CD4-positive, alpha-beta T cell treated with Interleukin-17A for 4 hours (primary cell): ENCODE results near the gene JMJD8.
"Not testable (repeated sequence)": the region's sequence is repeated elsewhere in the genome, so short reads cannot be mapped to it uniquely, and the experiment has no call there.

ENCODE experiments used
- DNase-seq: peaks from one replicate; pipeline ENCODE4 v3.0.0-alpha.2; 2020; ENCODE audit warnings: mixed read lengths

JMJD8 gene

DNA sequence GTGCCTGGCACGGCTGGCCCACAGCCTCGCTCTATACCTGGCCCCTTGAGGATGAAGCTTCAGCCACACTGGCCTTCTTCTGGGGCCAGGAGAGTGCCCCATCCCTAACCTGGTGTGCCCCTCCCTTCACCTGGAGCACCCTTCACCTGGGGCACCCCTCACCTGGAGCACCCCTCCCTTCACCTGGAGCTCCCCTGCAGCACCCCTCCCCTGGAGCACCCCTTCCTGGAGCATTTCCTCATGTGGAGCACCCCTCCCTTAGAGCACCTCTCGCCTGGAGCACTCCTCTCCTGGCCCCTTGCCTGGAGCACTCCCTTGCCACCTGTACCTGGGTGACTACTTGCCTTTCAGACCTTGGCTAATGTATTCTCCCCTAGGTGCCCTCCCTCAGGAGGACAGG, 23.9 kb upstream of the JMJD8 start:
- no peak for DNase-seq

DNA sequence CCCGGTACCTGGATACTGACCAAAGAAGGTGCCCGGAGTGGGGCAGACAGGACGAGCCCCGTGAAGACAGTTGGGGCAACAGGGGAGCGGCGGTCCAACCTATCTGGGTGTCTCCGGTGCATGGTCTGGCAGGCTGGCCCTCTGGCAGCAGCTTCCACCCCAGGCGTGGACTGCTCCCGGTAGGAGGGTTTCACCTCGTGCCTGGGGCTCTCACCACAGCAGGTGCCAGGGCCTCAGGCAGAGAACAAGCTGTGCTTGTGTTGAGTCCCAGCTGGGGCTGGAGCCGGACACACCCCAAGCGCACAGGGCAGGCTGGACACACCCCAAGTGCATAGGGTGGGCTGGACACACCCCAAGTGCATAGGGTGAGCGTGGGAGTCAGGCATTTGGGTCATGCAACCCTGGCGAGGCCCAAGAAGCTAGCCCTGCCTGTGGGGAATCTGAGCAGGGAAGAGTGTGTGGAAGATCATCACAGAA, 23.0 kb upstream of the JMJD8 start:
- no peak for DNase-seq

DNA sequence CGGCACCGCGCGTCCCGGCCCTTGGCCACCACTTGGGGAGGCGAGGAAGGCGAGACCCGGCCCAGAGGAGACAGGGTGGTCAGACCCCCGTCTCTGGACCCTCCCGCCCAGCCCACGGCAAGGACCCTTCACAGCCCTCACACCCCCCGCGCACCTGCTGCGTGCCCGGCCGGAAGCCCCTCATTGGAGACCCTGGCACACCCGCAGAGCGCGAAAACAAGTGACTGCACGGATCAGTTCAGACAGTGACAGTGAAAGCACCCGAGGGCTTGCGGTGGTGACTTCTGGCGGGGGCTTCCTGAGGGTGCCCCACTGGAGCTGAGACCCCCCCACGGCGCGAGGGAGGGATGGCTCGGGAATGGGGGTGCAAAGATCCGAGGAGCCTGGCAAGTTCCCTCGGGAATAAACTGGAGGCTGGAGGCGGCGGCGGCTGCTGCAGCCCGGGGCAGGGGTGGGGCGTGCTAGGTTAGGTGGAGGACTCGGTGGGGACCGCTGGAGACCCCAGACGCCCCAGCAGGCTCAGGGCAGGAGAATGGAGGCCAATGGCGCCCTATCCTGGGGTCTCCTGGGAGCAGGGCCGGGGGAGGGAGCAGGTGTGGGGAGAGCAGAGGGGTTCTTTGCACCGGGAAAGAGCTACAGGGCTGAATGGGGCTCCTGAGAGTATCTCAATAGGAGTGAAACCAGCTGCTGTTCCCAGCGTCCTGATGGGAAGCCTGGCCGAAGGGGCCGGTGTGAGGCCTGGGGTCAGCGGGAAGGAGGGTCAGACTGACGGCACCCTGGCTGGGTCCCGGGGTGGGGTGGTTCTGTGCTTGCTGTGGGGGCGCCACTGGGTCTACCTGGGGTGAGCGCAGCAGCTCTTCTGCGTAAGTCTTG, 22.3 kb upstream of the JMJD8 start:
- no peak for DNase-seq

DNA sequence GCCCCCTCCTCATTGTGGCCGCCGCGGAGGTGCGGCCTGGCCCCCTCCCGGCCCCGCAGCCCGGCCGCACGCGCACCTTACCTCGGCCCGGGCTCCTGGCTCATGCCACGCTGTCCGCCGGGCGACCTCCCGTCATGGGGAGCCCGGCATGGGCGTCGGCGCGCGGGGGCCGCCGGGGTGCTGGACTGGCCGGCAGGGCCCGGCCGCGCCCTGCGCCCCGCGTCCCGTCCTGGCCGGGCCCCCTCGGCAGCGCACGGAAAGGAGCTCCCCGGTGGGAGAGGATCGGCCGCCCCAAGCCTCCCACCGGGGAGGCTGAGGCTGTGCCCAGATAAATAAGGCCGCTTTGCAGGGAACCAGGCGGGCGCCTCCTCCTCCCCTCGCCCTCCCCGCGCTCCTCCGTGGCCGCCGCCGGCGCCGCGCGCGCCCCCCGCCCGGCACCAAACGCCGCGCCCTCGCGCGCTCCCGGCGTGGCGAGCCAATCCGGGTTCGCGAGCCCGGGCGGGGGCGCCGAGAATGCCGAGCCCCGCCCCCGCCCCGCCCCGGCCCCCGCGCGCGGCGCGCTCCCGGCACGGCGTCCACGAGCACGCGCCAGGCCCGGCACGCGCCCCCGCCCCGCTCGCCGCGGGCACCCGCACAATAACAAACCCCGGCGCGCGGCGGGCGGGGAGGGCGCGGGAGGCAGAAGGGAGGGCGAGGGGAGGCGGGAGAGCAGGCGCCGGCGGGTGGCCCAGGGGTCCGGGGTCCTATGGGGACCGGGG, 21.5 kb upstream of the JMJD8 start, which contains the start of gene FBXL16:
TSS of gene FBXL16 (minus strand) at position 371 of the 758 bp plus-strand sequence. CDS start 8,396 bp downstream, outside the sequence.
- DNase-seq, result no peak

DNA sequence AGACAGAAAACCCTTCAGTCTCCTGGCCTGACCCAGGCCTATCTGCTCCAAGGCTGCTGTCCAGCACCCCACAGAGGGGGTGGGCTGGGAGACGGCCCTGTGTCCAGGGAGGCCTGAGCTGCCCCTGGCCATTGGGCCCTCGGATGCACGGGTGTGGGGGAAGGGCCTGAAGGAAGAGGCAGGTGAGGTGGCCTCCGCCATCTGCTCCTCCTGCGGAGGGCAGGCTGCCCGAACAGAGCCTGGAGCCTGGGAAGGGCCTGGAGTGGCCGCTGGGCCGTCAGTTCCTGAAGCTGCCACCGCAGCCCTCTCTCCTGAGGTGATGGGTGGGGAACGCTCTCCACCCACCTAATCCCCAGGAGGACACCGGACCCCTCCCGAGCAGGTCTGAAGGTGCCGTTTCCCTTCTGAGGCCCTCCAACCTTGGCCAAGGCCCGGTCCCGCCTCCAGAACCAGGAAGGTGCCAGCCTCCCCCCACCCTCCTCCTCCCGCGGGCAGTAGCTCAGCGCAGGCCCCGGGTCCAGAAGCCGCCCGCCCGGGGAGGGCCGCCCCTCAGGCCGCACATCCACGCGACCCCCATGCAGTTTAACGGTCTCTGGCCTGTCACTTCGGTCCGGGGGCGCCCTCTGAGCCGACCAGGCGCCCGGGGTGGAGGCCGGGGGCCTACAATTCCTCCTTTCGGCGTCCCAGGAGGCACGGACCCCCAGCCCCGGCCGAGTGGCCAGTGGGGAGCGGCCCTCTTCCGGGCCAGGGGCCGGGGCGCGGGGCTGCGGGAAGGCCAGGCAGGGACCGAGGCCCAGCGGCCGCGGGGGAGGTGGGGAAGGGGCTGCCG, 20.6 kb upstream of the JMJD8 start:
- no peak for DNase-seq

DNA sequence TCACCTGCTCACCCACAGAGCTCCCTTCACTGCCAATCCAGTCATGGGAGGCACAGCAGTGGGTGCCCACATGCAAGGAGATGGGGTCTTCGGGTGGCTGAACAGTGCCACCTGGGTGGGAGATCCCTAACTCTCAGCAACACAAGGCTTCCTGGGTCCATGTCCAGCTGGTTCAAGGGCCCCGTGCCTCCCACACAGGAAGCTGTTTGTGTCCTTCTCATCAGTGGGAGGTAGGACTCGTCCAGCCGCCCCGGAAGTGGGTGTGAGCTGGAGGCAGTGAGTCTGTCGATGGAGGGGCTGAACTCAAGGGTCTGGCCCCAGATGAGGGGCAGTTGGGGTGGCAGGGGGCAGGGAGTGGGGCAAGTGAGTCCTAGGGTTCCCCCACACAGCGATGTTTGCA, 19.9 kb upstream of the JMJD8 start:
- DNase-seq, result no peak

DNA sequence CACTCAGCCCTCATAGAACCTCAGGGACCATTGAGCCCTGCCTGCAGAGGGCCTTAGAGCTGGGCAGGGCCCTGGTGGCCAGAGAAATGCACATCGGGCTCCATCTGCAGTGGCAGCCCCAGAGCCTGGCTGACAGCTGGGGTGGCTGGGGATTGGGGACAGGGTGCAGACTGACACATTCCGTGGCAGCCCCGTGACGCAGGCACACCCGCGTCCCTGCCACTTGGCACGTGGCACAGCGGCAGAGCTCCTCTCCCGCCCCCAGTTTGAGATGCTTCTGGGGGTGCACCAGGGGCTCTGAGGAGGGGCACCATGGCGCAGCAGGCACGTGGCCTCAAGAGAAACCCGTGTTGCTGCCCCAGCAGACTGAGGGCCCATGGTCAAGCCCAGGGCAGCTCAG, 19.3 kb upstream of the JMJD8 start:
- DNase-seq, result no peak

DNA sequence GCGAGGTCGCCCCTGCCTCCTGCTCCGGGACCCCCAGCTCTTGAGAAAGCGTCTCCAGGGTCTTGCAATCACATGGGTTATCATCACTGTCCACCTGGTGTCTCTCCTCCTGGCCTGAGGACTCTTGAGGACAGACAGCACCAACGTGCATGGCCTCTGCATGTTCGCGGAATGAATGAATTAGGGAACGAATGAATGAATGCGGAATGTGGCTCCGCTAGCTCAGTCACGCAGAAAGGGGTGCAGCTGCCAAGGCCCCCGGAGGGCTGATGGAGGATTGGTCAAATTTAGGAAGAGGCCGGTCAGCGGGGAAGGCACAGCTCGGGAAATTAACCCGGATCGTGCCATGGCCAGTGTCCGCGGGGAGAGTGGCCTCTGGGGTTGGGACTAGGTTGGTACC, 18.2 kb upstream of the JMJD8 start:
- no peak for DNase-seq

DNA sequence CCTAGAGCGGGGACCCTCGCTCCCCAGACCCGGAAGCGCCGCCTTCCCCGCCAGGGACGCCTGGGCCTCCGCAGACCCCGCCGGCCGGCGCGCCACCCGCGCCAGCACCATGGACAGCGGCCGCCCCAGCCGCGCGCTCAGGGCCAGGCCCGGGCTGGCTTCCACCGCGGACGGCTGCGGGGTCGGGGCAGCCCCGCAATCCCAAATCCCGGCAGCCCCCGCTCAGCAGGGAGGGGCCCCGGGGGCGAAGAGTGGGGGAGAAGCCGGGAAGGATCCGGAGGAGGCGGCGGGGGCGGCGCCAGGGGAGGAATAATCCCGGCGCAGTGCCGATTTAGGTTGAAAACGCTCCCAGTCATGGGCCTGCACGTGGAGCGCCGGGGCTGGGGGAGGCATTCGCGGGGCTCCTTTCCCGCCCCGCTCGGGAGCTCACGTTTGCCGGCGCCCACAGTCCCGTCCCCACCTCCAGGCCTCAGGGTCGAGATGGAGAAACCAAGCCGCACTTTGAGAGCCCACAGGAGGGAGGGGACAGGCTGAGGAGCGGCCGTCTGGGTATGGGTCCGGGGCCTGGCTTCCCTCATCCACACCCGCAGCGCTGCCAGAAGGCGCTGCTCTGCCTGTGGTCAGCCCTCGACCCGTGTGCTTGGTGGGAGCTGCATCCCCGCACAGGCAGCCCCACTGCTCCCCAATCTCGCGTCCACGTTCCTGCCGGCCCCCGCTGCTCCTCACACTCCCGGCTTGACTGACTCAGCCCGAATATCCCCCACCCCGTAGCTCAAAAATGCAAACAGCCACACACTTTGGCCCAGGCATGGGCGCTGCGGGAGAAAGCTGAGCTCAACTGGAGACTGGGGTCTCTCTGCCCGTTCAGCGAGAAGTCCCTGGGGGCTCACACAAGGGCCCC, 16.8 kb upstream of the JMJD8 start:
- peak; percentile 65 for DNase-seq

DNA sequence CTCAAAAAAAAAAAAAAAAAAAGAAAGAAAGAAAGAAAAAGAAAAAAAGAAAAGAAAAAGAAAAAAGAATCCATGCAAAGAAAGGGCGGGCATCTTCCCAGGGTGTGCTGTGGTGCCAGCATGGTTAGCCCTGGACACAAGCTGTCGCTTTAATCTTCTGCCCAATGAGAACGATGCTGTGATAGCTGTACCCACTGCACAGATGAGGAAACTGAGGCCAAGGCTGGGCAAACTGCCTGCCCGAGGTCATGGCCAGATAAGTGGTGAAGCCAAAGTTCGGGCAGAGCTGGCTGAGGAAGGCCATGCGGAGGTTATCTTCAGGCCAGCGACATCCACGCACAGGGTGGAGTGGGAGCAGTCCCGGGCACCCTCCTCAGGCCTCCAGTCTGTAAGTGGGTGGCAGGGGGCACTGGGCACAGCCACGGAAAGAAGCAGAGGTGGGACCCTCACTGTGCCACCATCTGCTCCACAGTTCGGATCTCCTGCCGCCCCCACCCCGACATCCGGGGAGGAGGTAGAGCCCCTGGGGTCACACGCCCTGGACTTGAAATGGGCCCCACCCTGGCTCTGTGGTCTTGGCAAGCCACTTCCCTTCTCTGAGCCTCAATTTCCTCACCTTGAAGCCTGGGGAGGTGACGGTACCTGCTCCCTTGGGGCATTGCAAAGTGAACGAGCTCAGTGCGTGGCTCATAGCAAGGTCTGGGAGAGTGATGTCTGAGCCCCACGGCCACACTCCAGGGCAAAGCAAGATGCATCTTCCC, 15.0 kb upstream of the JMJD8 start:
- DNase-seq, result no peak

DNA sequence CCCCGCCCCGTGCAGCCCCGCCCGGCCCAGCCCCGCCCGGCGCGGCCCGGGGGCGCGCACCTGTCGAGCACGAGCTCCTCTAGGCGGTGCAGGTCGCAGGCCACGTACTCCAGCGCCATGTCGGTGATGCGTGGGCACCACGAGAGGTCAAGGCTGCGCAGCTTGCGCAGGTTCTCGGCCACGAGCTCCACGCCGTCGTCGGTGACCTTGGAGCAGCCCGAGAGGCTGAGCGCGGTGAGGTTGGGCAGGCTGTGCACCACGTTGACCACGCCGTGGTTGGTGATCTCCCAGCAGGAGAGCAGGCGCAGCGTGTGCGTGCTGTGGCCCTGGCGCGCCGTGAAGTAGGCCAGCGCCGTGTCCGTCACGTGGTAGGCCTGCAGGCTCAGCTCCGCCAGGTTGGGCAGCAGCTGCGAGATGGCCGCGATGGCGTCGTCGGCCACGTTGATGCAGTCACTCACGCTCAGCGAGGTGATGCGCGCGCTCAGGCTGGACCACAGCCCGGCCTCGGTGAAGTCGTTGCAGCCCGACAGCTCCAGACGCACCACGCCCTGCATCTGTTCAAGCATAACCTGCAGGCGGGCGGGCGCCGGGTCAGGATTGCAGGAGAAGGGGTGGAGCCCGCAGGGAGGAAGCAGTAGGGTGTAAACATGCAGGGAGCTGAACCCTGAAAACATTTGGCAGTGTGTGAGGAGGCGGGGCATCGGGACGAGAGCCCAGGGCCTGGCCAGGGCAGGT, 11.4 kb upstream of the JMJD8 start:
- peak; percentile 82 for DNase-seq

DNA sequence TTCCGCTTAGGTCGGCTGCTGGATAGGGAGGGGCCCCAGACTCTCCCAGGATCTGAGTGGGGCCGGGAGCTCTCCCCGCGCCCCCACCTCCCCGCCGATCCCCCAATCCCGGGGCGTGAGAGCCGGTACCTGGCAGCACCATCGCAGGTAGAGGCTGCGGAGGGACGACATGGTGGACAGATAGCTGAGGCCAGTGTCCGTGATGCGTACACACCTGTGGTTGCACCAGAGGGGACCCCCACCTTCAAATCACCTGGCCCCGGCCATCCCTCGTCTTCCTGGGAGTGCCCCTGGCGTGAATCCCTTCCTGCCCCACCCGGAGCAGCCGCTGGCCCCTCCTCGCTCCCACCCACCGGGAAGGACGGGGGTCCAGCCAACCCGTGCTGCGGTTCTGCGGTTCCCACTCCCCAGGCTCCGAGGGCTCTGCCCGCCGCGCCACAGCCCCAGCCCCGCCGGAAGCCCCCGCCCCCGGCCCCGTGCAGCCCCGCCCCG, 10.8 kb upstream of the JMJD8 start:
- DNase-seq, result no peak

DNA sequence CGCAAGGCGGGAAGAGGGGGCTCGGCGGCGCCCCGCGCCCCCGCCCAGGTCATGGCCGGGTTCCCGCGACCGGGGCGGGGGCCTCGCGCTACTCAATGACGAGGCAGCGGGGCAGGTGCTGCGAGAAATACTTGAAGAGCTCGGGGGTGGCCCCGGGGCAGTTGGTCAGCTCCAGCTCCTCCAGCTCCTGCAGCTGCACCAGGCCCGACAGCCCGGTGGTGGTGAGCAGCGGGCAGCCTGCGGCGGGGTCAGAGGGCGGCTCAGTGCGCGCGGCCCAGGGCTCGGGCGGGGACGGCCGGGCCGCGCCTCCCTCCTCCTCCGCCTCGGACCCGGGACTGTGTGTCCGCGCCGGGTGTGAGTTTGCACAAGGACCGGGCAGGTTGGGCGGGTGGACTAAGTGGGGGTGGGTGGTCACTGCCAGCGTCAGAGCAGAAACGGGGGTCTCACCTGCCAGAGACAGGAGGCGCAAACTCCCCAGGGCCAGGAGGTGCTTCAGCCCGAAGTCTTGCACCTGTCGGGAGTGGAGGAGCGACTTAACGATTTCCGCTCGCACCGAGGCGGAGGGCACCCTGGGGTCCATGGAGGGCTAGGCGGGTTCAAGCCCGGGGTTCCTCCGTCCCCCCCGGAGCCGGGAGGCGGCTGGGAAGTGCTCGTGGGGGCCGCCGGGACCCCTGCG, 10.2 kb upstream of the JMJD8 start:
- peak; percentile 33 for DNase-seq

DNA sequence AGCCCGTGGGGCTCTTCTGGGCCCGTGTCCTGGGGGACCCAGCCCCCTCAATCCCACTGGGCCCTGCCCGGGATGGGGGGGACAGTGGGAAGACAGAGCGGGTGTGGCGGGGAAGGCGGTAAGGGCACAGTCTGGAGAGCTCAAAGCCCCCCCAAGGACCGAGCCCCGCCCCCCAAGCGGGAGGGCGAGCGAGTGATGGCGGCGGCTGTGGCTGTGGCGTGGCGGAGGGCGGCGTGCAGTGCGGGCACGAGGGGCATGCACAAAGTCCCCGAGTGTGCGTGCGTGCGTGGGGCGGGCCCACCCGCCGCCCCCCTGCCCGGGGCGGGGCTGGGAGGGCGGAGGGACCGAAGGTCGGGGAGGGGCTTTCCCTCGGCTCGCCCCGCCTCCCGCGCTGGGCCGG, 9.6 kb upstream of the JMJD8 start:
- DNase-seq, result no peak

DNA sequence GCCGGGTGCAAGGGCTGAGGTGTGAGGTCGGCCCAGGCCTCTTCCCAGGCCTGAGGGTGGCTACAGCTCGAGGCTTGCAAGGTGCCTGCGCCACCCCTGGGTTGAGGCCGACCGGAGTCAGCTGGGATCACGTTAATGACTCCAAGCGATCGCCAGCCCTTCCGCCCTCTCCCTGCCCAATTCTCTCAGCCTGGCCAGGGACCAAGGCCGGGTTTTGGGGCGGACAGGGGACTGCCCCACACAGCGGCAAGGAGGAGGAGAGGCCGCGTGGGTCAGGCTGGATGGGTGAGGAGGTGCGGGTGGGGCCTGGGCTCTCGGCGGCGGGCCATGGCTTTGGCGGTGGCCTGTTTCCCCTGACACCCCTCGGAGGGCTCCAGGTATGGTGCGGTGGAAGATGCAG, 9.2 kb upstream of the JMJD8 start:
- DNase-seq, result no peak

DNA sequence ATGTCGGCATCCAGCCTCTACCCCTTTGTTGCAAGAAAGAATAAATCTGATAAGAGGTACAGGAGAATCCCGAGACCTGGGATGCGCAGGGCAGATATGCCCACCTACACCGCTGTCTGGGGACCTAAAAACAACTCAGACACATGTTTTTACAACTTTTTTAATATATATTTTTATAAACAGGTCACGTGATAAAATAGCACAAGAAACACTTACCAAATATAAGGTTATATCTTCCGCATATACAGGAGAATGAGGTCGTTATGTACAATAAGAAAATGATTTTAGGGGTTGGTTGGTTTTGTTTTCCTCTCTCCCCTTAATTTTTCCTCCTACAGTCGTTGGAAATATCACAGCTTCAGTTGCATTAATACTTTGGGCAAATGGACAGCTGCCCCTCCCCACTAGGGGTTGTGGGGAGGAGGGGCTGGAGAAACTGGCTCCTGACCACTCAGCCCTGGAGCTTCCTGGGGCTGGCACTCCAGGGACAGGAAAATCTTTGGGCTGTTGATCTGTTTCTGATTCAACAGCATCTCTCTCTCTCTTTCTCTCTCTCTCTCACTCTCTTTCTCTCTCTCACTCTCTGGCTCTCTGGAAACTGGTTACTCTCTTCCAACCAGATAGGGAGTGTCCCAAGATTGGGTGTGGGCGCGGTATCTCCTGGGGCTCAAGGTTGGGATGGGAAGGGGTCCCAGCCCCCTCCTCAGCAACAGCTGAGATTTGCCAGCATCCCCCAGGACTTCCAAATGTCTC, 8.4 kb upstream of the JMJD8 start:
- DNase-seq, result no peak

DNA sequence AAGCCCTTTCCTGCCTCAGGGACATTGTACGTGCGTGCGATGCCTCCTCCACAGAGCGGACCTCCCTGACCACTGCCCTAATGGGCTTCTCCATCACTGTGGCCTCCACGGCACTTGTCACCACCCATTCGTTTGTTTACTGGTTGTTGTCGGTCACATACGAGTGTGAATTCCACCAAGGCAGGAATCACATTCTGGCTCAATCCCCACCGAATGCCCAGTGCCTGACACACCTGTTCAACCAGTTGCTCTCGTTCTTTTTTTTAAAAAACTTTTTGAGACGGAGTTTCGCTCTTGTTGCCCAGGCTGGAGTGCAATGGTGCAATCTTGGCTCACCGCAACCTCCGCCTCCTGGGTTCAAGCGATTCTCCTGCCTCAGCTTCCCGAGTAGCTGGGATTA, 7.1 kb upstream of the JMJD8 start:
- DNase-seq, result not testable (repeated sequence)

DNA sequence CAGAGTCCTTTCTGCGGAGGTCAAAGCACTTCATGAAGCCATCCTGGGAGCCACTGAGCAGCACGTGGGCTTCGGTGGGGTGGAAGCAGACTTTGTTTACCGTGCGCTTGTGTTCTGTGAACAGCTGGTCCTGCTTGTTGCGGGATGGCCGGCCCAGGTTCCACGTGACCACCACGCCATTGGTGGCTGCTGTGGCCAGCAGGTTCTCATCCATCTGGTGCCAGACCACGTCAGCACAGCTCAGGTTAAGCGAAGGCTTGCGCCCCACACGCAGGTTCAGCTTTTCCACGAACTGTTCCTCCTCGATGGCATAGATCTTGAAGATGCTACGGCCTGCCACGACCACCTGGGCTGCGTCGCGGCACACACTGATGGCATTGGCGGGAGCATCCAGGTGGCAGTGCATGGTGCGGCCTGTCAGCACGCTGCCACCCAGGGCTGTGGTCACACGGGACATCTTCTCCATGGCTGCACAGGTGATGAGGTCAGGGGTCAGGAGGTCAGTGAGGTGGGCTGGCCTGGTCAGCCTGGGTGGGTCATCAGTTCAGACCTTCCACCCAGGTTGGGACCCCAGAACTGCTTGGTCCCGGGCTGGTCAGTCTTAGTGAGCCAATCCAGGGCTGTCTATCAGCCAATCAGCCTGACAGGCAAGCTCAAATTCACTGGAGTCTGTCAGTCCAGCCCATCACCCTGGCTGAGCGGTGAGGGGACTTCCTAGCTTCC, 5.2 kb upstream of the JMJD8 start:
- no peak for DNase-seq
